NCI-H1436 treated with DMSO at 0.1 percent for 48 hours (cell line): ENCODE results near the gene PLSCR2.
"Not testable (repeated sequence)": the region's sequence is repeated elsewhere in the genome, so short reads cannot be mapped to it uniquely, and the experiment has no call there.

Source experiments
- DNase-seq: peaks from one replicate; lab custom pipeline; 2025; lab: John Stamatoyannopoulos, UW

The PLSCR2 gene

DNA sequence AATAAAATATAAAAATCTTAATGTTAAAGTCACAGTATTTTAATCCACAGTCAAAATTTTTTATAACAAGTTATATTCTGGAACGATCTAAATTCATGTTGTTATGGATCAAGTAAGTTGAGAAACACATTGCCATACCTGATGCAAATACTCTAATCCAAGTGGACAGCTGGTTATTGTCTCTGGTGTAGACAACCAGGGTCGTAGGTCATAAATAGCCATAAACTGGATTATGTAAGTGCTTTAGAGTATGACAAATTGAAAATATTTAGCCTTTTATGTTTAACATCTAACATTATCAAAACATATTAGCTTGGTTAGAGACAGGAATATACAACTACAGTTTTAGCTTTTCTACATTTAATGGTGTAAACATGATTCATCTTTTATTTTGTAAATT lies 53.0 kb downstream of the PLSCR2 start:
- DNase-seq: no peak

DNA sequence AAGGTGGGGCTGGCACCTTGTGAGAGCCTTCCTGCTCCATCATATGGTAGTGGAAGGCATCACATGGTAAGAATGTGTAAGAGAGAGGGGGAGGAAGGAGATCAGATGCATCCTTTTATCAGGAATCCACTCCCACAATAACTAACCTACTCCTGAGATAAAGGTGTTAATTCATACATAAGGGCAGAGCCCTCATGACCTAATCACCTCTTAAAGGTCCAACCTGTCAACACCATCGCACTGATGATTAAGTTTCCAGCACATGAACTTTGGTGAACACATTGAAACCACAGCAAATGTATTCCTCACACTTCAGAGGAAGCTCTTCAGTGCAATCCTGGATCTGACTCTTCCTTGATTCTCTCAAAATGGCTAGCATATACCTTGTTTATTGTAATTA lies 55.4 kb downstream of the PLSCR2 start:
- DNase-seq: no peak

DNA sequence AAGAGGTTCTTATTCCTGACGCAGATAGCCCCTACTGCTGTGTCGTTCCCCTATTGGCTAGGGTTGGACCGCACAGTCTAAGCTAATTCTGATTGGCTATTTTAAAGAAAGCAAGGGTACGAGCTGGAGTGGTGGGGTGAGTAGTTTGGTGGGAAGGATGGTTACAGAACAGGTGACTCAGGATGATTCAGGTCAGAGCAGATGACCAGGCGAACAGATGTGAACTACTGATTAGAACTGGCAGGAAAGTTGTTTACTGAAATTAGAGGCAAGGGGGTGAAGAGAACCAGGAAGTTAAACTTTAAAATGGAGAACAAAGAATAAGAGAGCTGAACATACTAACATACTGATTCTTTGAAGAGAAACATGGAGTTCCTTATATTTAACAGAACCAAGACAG lies 56.6 kb downstream of the PLSCR2 start:
- DNase-seq: not testable (repeated sequence)

DNA sequence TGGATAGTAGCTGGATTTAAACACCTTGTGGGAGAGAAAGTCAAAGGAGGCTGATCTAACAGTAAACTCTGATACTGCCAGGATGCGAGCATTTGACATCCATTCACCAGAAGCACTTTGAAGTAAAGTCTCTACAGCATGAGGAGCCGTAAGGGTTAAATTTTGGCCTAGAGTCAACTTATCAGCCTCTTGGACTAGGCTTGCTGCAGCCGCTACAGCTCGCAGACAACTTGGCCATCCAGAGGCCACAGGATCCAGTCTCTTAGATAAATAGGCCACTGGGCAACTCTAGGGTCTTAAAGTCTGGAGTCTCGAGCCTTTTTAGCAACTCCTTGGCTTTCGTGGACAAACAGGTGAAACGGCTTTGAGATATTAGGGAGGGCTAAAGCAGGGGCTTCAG lies 61.4 kb downstream of the PLSCR2 start:
- DNase-seq: no peak

DNA sequence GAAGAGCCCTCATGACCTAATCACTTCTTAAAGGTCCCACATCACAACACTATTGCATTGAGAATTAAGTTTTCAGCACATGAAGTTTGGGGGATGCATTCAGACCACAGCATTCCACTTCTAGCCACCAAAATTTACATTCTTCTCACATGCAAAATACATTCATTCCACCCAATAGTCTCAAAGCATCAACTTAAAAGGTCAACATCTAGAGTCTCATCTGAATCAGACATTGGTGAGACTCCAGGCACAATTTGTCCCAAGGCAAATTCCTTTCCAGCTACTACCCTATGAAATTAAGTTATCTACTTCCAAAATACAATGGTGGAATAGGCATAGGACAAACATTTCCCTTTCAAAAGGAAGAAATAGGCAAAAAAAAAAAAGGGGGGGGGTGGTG lies 64.9 kb downstream of the PLSCR2 start:
- DNase-seq: no peak

DNA sequence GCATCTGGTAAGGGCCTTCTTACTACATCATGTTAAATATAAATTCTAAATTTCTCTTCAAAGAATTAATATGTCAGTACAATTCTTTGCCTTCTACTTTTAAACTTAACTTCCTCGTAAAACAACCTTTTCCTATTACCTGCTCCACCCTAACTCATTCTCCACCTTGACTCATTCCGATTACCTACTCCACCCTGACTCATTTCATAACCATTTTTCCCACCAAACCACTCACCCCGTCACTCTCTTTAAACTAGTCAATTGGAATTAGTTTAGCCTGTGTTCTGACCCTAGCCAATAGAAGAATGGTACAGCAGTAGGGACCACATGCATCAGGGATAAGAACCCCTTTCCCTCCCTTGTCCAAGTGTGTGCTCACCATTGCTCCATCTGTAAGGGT lies 65.6 kb downstream of the PLSCR2 start:
- DNase-seq: no peak

- DNase-seq: no peak
Observed at GRCh38 chr3:146396792-146397191, 72.6 kb downstream of the PLSCR2 start.

- no peak for DNase-seq
Observed at GRCh38 chr3:146395164-146395563, 74.2 kb downstream of the PLSCR2 start.

DNA sequence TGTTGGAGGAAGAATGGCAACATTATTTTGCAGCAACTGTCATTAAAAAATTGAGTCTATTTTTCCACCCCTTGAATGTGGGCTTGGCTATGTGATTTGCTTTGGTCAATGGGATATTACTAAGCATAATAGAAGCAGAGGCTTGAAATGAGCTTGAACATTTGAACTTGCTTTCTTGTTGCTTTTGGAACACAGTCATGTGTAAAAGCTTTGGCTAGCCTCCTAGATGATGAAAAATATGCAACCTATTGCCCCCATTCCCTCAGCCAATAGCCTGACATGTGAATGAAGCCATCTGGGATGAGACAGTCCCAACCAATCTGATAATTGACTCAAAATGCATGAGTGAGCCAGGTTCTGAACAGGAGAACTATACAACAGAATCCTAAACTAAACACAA lies 78.4 kb downstream of the PLSCR2 start:
- no peak for DNase-seq

DNA sequence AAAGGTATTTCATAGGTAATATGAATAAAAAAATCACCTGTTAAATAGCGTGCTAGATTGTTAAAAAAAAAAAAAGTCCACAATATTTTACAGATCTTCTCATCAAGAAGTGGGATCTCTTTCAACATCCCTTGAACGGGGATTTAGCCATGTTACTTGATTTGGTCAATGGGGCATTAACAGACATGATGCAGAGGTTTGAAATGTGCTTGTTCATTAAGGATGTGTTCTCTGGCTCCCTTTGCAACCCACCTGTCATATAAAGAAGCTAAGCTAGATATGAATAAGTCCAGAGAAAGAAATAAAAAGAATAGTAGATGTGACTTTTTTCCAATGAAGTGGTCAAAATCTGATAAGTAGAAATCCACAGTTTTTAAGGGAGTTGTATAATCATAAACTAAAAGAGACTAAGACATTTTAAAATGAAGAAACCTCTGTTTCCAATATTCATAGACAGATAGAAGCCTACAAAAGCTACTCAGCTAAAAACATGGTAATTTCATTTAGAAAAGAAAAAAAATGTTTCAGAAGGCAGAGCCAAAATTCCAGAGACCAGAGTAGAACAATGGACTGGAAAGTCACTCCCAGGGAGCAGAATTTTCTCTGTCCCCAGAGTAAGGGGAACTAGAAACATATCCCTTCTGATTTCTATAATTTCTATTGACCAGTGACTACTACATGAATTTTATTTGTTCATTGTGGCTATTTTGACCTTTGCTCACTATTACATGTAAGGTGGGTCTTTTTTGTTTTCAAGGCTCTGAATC lies 79.2 kb downstream of the PLSCR2 start:
- no peak for DNase-seq

- no peak for DNase-seq
Observed at GRCh38 chr3:146387566-146387965, 81.8 kb downstream of the PLSCR2 start.

DNA sequence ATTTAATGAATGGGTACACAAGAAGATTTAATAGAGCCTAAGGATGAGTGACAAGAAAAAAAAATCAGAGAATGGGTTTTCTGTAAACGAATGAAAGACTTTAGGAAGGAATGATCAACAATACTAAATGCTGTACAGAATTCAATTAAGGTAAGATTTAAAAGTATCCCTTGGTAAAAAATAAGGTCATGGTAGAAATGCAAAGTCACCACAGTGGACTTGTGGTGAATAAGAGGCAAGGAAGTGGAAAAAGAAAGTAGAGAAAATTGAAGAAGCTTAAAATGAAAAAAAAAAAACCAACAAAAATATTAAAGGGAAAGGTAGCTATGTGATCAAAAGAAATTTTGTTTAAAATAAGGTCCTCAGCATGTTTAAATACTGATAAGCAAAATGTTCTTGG lies 82.4 kb downstream of the PLSCR2 start:
- no peak for DNase-seq

DNA sequence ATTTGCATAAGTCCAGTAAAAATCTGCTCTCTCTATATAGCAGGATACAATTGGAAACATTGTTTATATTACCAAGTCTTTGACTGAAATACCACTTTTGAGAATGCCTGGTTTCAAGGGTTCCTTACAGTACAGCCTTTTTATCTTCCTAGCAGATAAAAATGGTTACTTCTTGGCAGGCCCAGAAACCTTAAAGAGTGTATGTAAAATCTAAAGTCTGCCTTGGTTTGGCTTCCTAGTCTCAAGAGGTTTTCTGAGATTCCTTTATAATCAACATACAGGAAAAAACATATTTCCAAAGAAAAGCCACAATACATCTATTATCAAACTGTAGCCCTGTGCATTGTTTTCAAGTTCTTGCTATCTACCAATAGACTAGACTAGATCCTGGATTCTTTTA lies 84.6 kb downstream of the PLSCR2 start:
- DNase-seq: no peak
